Keratinocyte (primary cell): ENCODE results near the gene CCDC167. TPM values are rescaled to one million over a fixed set of nuclear protein-coding genes. Genes with fewer than 3 reads are reported as not detected.

ENCODE experiments used
- DNase-seq: peaks from one replicate; pipeline ENCODE4 v3.0.0-alpha.2; 2011; ENCODE audit warnings: low read depth, missing footprints, low spot score
- FAIRE-seq: peaks from 2 replicates; lab custom pipeline; 2011; peaks lifted over from hg19 to GRCh38; lab: Jason Lieb, UNC
- H2AFZ ChIP-seq: 2 replicates; pipeline ENCODE4 v1.6.0; 2012; ENCODE audit warnings: low read length, control low read depth, inconsistent platforms; ENCODE audit not compliant: control insufficient read depth
- H3K27ac ChIP-seq: 2 replicates; pipeline ENCODE4 v1.5.1; 2011; ENCODE audit warnings: low read length; ENCODE audit not compliant: control insufficient read depth, insufficient read depth
- H3K27me3 ChIP-seq: 3 replicates; pipeline ENCODE4 v1.6.0; 2011; ENCODE audit warnings: low read length; ENCODE audit not compliant: control insufficient read depth, insufficient read depth; ENCODE audit errors: extremely low read depth
- H3K36me3 ChIP-seq, 2 experiments: 2 replicates in 1 of 2; 3 replicates in 1 of 2; pipeline ENCODE4 v1.5.1; 2011; ENCODE audit warnings: low read length in 2 of 2, mild to moderate bottlenecking in 1 of 2; ENCODE audit not compliant: control insufficient read depth in 2 of 2, insufficient read depth in 2 of 2; ENCODE audit errors: extremely low read depth in 1 of 2
- H3K4me1 ChIP-seq: 3 replicates; pipeline ENCODE4 v1.5.1; 2011; ENCODE audit warnings: low read length; ENCODE audit not compliant: control insufficient read depth, insufficient read depth; ENCODE audit errors: extremely low read depth
- H3K4me2 ChIP-seq: 3 replicates; pipeline ENCODE4 v1.6.0; 2011; ENCODE audit warnings: low read depth, low read length; ENCODE audit not compliant: control insufficient read depth, insufficient read depth; ENCODE audit errors: extremely low read depth
- H3K4me3 ChIP-seq, 3 experiments: fragments of 200-600 bp in 1 of 3; sonication (generic) in 1 of 3; 2 replicates in 2 of 3; 3 replicates in 1 of 3; pipeline ENCODE4 v1.5.1; 2011 to 2016; ENCODE audit warnings: low read length in 3 of 3, mild to moderate bottlenecking in 3 of 3, control low read depth in 2 of 3, inconsistent platforms in 1 of 3, low read depth in 1 of 3, mixed read lengths in 1 of 3, mixed run types in 1 of 3, moderate library complexity in 1 of 3; ENCODE audit not compliant: control insufficient read depth in 2 of 3, insufficient read depth in 2 of 3; ENCODE audit errors: extremely low read depth in 1 of 3
- H3K79me2 ChIP-seq: 2 replicates; pipeline ENCODE4 v1.6.0; 2012; ENCODE audit warnings: low read length; ENCODE audit not compliant: control insufficient read depth, insufficient read depth
- H3K9ac ChIP-seq: 3 replicates; pipeline ENCODE4 v1.6.0; 2011; ENCODE audit warnings: low read length; ENCODE audit not compliant: control insufficient read depth, insufficient read depth; ENCODE audit errors: extremely low read depth
- H3K9me1 ChIP-seq: 3 replicates; pipeline ENCODE4 v1.6.0; 2011; ENCODE audit warnings: low read length; ENCODE audit not compliant: control insufficient read depth, insufficient read depth; ENCODE audit errors: extremely low read depth
- H3K9me3 ChIP-seq: 2 replicates; pipeline ENCODE4 v1.5.1; 2012; ENCODE audit warnings: low read depth, low read length; ENCODE audit not compliant: control insufficient read depth
- H4K20me1 ChIP-seq: 3 replicates; pipeline ENCODE4 v1.6.0; 2011; ENCODE audit warnings: low read length; ENCODE audit not compliant: control insufficient read depth, insufficient read depth; ENCODE audit errors: extremely low read depth
- EZH2 ChIP-seq: IDR thresholded peaks from one replicate; pipeline ENCODE4 v1.6.1; 2012; ENCODE audit warnings: inconsistent platforms, mild to moderate bottlenecking, low read length, moderate library complexity
- dilution Hi-C: fragments of 300-500 bp; cut with MboI; formaldehyde crosslinking; loops from one replicate; pipeline ENCODE4 v1.7.0; 2020; ENCODE audit warnings: low sequenced_read_pairs; ENCODE audit not compliant: extremely low pct_ligation_motif_present
- polyA plus RNA-seq, 5 experiments: library from polyadenylated mRNA; depleted of rRNA in 3 of 5; stranded (reverse) in 3 of 5; stranded (forward) in 1 of 5; unstranded in 1 of 5; fragments of >200 nt; gene quantifications; 1 replicate in 1 of 5; 2 replicates in 3 of 5; 3 replicates in 1 of 5; pipeline versions ENCODE4 v1.2.1 to v1.2.3, GENCODE V29; 2011 to 2012; ENCODE audit warnings: missing spikeins in 2 of 5, low read depth in 1 of 5, low replicate concordance in 1 of 5
- TF ChIP-seq, protein P1 (sequence below), 3 experiments: IDR thresholded peaks in 1 of 3; conservative IDR thresholded peaks in 1 of 3; optimal IDR thresholded peaks in 1 of 3; 2 replicates in 2 of 3; 3 replicates in 1 of 3; pipeline versions ENCODE3 to v1.5.1; 2011; ENCODE audit warnings: low read length in 3 of 3, mild to moderate bottlenecking in 3 of 3, moderate library complexity in 2 of 3, control low read depth in 1 of 3, inconsistent platforms in 1 of 3; ENCODE audit not compliant: insufficient read depth in 2 of 3; ENCODE audit errors: extremely low read depth in 1 of 3

CCDC167 gene
- polyA plus RNA-seq, 1 donor (not counting 4 experiments of a cell fraction or from before 2014, with no cell fraction given) = 39.8 TPM

DNA sequence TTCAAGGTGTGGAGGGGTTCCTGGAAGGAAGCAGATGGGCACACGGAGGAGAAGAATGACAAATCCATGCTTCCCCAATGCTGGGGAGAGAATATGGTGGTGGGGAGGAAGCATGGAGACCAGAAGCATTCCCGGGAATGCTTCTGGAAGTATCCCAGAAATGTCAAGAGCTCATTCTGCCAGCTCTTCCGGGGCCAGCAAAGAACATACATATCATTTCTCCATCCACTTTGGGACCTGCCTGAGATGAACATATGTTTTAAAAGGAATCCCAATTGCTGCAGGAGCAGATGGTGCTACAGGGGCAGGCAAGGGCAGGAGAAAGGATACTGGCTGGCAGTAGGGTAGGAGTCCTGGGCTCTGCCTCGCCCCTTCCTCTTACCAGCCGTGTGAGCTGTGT lies 37.9 kb upstream of the CCDC167 start:
- Histone ChIP-seq H3K79me2 (no peaks in the 10 kb centered on the region), H3K36me3 (no peaks in the 10 kb centered on the region), H3K4me1 (peaks cover 5% of the 10 kb centered on the region), H3K9me1 (no peaks in the 10 kb centered on the region), H3K9me3 (no peaks in the 10 kb centered on the region), H2AFZ (no peak overlapping the region), H3K4me2 (no peak overlapping the region), H3K27ac (no peak overlapping the region), H3K27me3 (peaks cover 56% of the 10 kb centered on the region), H4K20me1 (no peaks in the 10 kb centered on the region), H3K9ac (no peak overlapping the region), H3K4me3 (no peak overlapping the region)
- DNase-seq (no peak), FAIRE-seq (no peak)
- dilution Hi-C loops = no loop called here
- no peak for TF ChIP-seq EZH2
- TF ChIP-seq, protein P1, sequence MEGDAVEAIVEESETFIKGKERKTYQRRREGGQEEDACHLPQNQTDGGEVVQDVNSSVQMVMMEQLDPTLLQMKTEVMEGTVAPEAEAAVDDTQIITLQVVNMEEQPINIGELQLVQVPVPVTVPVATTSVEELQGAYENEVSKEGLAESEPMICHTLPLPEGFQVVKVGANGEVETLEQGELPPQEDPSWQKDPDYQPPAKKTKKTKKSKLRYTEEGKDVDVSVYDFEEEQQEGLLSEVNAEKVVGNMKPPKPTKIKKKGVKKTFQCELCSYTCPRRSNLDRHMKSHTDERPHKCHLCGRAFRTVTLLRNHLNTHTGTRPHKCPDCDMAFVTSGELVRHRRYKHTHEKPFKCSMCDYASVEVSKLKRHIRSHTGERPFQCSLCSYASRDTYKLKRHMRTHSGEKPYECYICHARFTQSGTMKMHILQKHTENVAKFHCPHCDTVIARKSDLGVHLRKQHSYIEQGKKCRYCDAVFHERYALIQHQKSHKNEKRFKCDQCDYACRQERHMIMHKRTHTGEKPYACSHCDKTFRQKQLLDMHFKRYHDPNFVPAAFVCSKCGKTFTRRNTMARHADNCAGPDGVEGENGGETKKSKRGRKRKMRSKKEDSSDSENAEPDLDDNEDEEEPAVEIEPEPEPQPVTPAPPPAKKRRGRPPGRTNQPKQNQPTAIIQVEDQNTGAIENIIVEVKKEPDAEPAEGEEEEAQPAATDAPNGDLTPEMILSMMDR (optimal IDR thresholded peaks at IDR 0.05 in 1 of 3, IDR thresholded peaks at IDR 0.05 in 1 of 3, conservative IDR thresholded peaks at IDR 0.05 in 1 of 3; ENCODE audit: extremely low read depth in 1 of 3, insufficient read depth in 2 of 3, low read length in 3 of 3) = no peak

DNA sequence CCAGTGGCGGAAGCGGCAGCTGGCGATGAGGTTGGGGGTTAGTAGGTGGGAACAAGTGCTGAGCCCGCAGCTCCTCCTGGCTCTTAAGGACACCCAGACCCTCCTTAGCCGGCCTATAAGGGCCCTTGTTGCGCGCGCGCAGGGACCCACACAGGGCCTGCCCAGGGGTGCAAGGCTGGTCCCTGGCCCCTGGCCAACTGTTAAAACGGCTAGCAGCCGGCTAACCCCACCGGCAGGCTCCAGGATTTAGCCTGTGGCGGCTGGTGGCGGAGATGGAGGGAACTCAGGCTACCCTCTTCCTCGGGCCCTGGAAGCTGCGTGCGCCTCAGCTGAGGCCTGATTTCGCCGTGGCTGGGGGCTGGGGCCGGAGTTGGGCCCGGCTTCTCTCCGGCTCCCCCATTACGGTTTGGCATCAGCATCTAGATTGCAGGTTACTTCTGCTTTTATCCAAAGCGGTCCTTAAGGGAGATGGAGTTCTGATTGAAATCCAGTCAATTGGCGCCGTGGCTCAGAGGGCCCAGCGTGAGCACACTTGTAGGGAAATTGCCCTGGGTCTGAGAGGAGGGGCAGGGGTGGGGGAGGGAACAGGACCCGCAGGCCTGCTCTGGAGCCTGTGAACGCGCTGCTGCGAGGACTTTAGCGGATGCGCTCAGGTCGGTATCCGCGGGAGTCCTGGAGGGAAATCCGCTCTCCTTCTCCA lies 36.9 kb upstream of the CCDC167 start:
- no peak for TF ChIP-seq EZH2
- TF ChIP-seq, protein P1 (optimal IDR thresholded peaks at IDR 0.05 in 1 of 3, IDR thresholded peaks at IDR 0.05 in 1 of 3, conservative IDR thresholded peaks at IDR 0.05 in 1 of 3; ENCODE audit: extremely low read depth in 1 of 3, insufficient read depth in 2 of 3, low read length in 3 of 3) = no peak
- Histone ChIP-seq H3K79me2 (no peaks in the 10 kb centered on the region), H3K4me2 (no peak overlapping the region), H3K9me3 (no peaks in the 10 kb centered on the region), H3K36me3 (no peaks in the 10 kb centered on the region), H3K4me1 (peaks cover 5% of the 10 kb centered on the region), H4K20me1 (no peaks in the 10 kb centered on the region), H3K27ac (no peak overlapping the region), H3K9ac (no peak overlapping the region), H3K4me3 (no peak overlapping the region), H3K9me1 (no peaks in the 10 kb centered on the region), H3K27me3 (peaks cover 61% of the 10 kb centered on the region), H2AFZ (no peak overlapping the region)
- no peak for DNase-seq
- FAIRE-seq = no peak
- dilution Hi-C loops = no loop called here
